ENCODE data around the gene CRBN.

The CRBN gene

DNA sequence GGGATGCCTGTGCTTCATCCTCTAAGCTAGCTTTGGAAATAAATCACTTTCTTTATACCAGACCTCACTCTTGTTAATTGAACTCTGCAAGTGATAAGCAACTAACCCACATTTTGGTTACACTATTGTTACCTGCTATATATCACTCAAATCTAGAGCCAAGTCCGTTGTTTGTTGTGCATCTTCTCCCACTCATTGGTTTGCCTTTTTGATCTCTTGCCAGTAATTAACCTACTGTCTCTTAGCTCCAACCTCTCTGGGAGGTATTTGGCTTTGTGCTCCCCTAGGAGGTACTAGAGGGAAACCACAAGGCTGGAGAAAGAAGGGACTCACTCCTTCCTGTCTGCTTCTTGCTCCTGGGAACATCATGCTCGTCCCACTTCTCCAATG lies 12.8 kb upstream of the CRBN start:
- DNase-seq (ENCODE audit: low read depth) = no peak
- TF ChIP-seq CTCF (IDR thresholded peaks at IDR 0.05; ENCODE audit: low read depth, low read length, missing control alignments) = no peak
- no peak overlapping the region for H3K4me3 ChIP-seq (ENCODE audit: low read depth, low read length)
- in situ Hi-C loops (cut with HindIII; ENCODE audit: low sequenced_read_pairs) = no loop called here

- no peak for TF ChIP-seq CTCF (IDR thresholded peaks at IDR 0.05; ENCODE audit: low read depth, low read length, missing control alignments)
- no peak for DNase-seq (ENCODE audit: low read depth)
- in situ Hi-C loops (cut with HindIII; ENCODE audit: low sequenced_read_pairs) = no loop called here
- H3K4me3 ChIP-seq (ENCODE audit: low read depth, low read length) = no peak overlapping the region
Observed at GRCh38 chr3:3191675-3192285, 12.3 kb upstream of the CRBN start.

DNA sequence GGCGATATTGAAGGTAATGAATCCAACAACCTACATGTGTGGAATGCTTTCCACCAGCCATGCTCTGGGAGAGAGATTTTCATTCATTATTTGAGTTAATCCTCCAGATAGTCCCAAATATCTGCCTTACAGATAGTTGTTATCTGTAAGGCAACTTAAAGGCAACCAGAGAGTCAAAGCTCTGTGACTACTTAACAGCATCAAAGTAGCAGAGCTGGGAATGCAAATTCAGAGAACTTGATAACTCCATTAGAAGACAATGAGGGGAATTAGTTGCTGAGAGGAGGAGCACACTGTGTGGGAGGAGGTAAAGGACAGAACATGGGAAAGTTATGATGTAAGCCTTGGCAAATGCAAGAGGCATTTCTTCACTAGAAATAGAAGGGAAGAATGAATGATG lies 10.5 kb upstream of the CRBN start:
- TF ChIP-seq CTCF (IDR thresholded peaks at IDR 0.05; ENCODE audit: low read depth, low read length, missing control alignments) = no peak

DNA sequence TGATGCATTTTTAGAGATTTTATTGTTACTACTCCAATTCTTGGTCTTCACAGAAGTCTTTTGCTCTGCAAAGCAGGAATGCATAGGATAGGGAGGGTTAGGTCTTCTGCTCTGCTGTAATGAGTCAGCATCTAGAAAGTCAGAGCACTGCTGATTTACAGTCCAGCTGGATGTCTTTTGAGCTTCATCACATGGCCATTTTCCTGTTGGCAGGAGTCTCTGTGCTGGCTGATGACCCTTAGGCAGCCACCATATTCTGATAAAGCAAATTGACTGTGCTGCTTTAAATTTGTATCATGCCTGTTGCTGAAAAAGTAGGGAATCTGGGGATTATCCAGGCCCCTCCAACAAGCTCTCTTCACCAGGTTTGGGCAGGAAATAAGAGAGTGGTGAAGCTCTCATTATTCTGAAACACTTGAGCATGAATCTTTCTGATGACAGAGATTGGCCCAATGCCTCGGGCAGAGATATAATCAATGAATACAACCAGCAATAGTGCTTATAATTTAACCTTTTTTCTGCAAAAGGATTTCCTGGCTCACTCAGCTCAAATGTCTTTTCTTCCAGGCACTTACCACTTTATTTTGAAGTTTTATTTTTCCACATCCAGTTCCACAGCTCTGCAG lies 9.7 kb upstream of the CRBN start:
- in situ Hi-C loops (cut with HindIII; ENCODE audit: low sequenced_read_pairs) = no loop called here
- no peak for DNase-seq (ENCODE audit: low read depth)

More for the DNA sequence above, 10.5 kb upstream of the CRBN start:
- in situ Hi-C loops (cut with HindIII; ENCODE audit: low sequenced_read_pairs) = no loop called here
- no peak overlapping the region for H3K4me3 ChIP-seq (ENCODE audit: low read depth, low read length)
- no peak for DNase-seq (ENCODE audit: low read depth)

GRCh38 chr3:3184876-3185275 lies 5.4 kb upstream of the CRBN start:
- in situ Hi-C loops (cut with HindIII; ENCODE audit: low sequenced_read_pairs) = no loop called here
- TF ChIP-seq CTCF (IDR thresholded peaks at IDR 0.05; ENCODE audit: low read depth, low read length, missing control alignments) = no peak
- H3K4me3 ChIP-seq (ENCODE audit: low read depth, low read length) = no peak overlapping the region
- DNase-seq (ENCODE audit: low read depth) = no peak

More for the DNA sequence above, 9.7 kb upstream of the CRBN start:
- TF ChIP-seq CTCF (IDR thresholded peaks at IDR 0.05; ENCODE audit: low read depth, low read length, missing control alignments) = no peak
- no peak overlapping the region for H3K4me3 ChIP-seq (ENCODE audit: low read depth, low read length)

- in situ Hi-C loops (cut with HindIII; ENCODE audit: low sequenced_read_pairs) = no loop called here
- no peak for DNase-seq (ENCODE audit: low read depth)
- TF ChIP-seq CTCF (IDR thresholded peaks at IDR 0.05; ENCODE audit: low read depth, low read length, missing control alignments) = no peak
- no peak overlapping the region for H3K4me3 ChIP-seq (ENCODE audit: low read depth, low read length)
Observed at GRCh38 chr3:3180456-3180855, 965 bp upstream of the CRBN start.
